ENCODE measurements around the gene SYNE3.

SYNE3 gene

DNA sequence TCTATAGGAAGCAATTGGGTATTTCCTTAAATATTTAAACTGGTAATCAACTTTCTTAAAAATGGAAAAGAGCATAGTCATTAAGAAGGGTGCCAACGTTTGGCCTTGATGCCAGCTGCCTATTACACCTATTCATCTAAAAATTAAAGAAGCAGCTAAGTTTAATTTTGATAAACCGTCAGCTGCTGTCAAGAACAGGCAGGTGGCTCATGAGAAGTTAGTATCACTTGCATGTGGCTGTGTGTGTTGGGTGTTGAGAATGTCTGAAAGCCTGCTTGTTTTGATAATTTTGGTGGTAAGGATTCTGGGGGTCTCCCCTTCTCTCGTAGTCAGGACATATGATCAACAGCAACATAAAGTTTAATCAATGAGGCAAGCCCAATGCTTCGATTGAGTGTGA, 24.9 kb upstream of the SYNE3 start:
- DNase-seq (ENCODE audit: low spot score): no peak

DNA sequence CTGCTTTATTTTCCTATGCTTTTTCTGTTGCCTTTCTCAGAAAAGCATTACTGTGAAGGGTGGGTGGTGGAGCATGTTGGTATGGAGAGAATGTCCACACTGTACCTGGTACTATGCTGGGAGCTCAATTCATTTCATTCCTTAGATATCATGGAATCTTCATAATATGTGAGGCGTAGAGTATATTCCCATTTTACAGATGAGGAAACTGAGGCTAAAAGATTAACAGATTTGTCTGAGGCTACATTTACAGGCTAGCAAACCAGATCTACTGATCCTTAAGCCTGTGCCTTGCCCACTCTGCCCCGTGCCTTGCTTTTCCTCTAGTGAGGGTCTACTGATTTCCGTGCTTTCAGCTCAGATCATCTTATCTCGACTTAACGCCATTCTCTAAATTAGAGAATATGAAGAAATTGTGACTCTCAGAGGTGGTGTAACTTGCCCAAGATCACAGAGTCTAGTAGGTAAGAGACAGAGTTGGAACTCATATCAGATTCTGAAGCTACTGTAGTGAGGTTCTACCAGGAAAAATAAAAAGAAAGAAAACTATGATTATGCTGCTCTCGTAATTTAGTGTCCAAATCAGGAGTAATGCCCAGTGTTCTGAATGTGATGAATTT, 23.9 kb upstream of the SYNE3 start:
- DNase-seq (ENCODE audit: low spot score): no peak

DNA sequence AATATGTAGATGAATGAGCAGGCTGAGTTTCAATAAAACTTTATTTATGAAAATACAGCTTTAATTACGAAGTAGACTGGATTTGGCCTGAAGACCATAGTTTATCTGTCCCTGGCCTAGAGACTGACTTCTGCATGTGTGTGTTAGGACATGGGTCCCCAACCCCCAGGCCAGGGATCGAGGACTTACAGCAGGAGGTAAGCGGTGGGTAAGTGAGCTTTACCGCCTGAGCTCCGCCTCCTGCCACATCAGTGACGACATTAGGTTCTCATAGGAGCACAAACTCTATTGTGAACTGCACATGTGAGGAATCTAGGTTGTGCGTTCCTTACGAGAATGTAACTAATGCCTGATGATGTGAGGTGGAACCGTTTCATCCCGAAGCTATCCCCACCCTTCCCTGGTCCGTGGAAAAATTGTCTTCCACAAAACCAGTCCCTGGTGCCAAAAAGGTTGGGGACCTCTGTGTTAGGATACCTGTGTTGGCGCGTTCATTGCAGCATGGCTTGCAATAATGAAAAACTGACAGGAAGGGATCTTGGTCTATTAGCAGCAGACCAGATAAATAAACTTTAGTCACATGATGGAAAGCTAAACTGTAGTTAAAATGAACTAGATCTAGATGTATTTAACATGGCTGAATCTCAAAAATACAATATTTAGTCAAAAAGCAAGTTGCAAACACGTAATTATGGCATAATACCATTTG, 22.5 kb upstream of the SYNE3 start:
- DNase-seq (ENCODE audit: low spot score): no peak

DNA sequence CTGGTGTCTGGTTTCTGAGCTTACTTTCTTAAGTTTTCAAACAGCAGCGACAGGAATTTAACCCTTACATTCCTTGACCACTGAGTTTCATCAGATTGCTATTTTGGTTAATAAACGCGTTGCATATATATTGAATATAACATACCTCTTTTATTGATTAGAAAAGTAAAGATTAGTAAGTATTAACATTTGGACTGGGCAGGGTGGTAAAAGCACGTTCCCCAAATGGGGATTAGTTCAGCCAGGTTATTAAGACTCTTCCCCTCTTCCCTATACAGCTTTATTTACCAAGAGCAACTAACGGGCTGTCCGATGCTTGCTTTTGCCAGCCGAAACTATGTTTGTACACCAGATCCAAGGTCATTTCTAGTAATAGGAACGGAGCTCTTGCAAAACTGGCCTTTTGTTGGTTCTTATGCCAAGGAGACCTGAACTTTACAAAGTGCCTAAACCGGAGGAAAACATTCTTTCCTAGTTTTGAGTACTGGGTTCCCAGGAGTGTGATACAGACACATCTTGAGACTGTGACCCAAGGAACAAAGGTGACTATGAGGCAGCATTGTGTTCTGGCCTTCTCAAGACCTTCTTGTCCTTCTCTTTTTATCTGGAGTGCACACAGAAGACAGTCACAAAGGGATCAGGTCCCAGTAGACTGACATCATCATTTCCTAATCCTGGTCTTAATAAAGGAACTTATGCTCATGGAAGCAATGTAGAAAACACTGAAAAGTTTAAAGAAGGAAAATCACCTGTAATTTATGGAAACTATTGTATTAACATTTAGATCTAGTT, 21.0 kb upstream of the SYNE3 start:
- DNase-seq (ENCODE audit: low spot score): no peak

DNA sequence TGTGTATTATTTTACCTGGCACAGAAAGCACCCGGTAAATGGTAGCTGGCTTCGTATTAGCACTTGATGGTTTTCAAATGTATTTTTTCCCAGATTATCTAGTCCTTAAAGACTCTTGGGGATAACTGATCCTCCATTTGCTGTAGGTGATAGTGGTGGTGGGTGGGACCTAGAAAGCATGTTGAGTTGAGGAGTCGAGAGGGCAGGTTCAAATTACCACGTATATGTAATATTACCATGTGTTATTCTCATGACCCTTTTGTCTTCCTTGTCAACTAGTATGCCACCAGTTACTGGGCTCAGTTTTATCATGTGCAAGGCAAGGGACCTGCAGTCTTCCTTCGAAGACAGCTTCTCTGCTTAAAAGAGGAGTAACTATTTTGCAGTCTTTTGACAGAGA, 20.2 kb upstream of the SYNE3 start:
- DNase-seq (ENCODE audit: low spot score): no peak

DNA sequence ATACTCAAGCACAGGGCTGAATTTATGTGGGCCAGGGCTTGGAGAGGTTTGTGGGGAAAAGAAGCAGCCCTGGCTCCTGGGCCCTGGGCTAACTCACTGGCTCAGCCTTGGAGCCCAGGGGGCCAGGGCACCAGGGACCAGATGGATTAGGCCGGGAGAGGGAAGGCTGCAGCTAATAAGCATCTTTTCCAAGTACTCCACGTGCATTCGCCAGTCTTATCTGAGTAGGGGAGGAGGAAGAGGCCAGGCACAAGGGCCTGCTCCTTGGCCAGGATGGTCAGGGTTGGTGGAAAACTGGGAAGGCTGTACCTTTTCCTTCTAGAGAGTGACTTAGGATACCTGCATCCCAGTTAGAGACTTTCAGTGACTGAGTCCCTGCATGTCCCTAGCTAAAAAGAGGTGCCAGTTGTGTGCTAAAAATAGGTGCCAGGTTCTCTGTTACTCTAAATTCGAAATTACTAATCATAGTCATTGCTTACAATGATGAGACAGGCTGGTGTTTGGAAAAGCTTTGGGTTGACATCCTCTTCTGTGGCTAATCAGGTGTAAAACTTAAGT, 19.7 kb upstream of the SYNE3 start:
- no peak for DNase-seq (ENCODE audit: low spot score)

DNA sequence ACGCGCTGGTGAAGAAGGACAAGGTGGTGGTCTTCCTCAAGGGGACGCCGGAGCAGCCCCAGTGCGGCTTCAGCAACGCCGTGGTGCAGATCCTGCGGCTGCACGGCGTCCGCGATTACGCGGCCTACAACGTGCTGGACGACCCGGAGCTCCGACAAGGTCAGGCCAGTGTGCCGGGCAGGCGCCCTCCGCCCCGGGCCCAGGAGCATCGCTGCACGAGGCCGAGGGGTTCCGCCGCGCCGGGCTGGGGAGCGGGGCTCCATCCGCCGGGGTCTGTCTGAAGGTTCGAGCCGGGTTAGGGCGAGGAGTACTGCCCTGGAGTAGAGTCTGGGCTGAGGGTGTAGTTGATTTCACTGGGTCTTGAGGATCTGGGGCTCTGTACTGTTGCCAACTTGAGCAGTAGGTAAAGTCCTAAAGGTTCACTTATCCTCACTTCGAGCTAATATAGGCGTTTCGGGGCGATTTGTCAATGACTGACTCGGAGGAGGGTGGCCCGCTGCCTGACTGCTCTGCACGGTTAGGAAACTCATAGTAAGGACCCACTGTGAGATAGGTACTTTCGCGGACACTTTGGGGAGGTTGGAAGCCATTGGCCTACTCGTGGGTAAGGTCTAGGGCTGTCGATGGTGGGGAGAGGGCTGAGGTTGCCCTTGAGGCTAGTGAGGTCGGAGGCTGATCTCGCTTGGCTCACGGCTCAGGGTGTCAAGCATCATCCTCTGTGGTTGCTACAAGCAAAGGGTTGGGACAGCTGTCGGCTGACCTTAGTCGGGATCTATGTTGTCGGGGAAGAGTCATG, 19.0 kb upstream of the SYNE3 start:
- DNase-seq (ENCODE audit: low spot score): no peak

DNA sequence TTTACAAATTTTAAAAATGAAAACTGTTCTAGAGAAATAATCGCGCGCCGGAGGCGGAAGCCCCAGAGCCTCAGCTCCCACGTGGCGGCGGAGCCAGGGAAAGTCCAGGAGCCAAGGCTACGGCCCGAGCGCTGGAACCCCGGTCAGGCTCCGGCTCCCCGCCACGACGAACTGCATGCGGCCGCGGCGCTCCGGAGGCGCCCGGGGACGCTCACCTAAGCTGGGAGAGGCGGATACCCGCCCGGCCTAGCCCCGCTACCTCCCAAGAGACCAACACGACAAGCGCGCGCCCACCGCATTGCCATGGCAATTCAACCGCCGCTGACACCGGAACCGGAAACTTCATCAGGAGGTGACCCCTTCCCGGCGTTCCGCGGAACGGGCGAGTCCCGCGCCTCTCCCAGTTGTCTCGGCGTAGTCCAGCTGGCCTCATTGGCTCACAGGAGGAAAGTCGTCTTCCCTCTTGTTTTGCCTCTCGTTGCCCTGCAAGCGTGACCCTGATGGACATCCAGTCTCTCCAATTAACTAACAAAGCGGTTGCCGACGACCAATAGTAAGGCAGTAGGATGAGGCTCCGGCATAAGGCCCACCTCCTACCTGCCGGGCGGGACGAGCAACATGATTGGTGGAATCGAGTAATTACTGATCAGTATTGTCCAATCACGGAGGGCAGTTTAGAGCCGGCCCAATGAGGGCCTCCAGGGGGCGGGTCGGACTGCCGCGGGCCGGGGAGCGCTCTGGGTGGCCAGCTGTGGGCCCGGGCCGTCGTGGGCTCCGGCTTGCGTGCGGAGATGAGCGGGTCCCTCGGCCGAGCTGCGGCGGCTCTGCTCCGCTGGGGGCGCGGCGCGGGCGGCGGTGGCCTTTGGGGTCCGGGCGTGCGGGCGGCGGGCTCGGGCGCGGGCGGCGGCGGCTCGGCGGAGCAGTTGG, 18.1 kb upstream of the SYNE3 start, which contains the start of gene GLRX5:
TSS of gene GLRX5 (plus strand) at position 752 of the 927 bp plus-strand sequence. CDS start at position 792, 40 bp downstream.
- peak; percentile 100 for DNase-seq (ENCODE audit: low spot score)

DNA sequence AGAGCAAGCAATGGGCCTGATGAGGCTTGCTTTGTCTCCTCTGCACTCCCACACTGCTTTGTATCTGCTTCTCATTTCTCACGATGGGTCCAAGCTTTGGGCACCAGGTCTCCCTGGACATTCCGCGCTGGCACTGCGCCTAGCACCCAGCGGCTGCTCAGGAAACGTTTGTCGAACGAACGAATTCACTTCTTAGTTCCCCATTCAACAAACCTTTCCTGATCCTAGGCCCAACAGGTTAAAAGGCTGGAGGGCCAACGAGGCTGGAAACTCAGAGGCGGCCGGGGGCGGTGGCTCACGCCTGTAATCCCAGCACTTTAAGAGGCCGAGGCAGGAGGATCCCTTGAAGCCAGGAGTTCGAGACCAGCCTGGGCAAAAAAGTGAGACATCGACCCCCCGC, 17.4 kb upstream of the SYNE3 start:
- no peak for DNase-seq (ENCODE audit: low spot score)

DNA sequence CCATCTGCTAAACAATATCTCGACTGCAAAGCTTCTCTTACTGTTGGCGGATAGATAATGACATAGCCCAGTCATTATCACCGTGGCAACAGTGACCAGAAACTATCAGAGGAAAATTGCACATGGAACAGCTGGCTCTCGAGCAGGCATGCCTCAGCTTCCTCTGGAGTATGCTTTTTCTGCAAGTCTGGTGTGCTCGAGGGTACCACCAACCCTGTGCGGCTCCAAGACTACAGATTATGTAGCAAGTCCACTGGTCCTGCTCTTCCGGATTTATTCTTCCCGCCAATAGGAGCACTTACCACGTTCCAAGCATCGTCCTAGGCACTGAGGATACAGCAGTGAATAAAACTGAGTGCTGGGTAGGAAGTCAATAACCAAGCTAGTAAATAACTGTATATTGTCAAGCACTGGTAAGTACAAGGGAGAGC, 17.0 kb upstream of the SYNE3 start:
- no peak for DNase-seq (ENCODE audit: low spot score)

DNA sequence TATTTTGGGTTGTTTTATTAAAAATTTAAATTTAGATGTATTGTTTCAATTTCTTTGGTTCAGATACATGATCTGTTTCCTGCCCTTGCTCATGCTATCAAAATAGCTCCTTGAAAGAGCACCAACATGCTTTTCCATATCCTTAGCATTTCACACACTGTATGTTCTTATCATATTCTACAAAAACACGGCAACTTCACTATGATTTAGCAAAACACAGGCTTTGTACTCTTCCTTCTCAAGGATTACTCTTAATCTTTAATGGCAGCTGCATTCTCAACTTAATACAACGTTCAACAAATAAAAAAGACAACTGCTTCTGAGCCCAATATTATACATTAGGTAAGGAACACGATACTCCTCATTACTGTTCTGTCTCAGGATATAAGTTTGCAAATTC, 15.5 kb upstream of the SYNE3 start:
- DNase-seq (ENCODE audit: low spot score): no peak

DNA sequence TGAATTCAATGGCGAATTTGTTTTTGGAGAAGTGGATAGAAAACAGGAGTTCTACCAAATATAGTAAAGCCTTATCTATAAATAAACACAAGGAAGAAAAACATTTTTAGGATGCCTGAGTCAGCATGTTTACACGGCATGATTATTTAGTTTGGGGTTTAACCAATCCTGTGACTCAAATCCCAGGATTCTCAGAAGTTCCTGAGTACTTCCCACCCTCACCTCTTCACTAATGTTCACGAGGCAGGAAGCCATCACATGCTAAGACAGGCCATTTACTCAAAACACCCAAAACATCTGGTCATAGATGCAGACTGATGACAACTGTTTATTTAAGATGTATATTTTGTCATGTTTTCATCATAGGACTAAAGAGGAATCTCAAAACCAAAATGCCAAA, 15.0 kb upstream of the SYNE3 start:
- no peak for DNase-seq (ENCODE audit: low spot score)

DNA sequence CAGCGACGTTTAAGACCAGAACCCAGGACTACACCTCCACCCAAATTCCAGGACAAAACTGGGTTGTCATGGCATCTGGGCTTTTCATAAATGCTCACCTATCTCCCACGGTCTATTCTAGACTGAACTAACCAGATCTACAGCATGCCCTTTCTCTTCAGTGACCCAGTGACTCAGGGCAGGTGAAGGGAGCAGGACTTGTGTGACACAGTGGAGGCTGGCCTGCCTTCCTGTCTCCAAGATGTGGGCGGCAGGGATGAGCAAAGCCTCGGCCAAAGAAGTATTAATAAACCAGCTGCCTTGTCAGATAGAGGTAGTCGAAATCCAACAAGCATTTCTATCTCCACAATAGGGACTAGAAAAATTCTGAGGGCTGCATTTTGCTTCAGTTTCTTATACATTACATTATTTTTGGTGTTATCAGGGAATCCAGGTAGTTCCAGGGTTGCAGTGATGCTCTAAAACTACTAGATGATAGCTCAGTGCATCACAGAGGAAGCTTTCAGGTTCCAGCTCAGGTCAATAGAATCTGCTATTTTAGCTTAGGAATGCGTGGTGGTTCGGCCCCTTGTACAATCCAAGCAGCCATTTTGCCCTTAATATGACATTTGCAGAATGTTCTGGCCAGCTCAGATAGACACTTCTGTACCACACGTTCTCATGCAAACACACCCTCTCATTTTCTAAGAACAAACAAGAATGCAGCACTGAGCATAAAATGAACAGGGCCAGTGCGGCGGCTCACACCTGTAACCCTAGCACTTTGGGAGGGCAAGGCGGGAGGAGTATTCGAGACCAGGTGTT, 14.2 kb upstream of the SYNE3 start:
- DNase-seq (ENCODE audit: low spot score): no peak

DNA sequence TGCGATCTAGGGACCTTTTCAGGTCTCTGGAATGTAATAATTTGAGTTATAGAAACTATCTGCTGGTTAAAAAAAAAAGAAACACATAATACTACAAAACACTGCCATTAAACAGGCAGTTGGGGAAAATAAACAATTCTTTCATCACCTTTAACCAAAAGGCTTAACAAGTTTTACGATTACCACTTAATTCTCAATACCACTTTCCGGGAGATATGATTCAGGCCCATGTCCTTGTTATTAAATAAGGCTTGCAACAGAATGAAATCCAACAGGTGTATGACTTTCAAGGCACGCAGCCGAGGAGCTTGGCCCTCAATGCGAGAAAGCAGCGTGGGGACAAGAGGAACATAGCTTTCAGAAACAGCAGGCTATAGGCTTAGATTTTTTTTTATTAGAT, 12.8 kb upstream of the SYNE3 start:
- DNase-seq (ENCODE audit: low spot score): no peak

DNA sequence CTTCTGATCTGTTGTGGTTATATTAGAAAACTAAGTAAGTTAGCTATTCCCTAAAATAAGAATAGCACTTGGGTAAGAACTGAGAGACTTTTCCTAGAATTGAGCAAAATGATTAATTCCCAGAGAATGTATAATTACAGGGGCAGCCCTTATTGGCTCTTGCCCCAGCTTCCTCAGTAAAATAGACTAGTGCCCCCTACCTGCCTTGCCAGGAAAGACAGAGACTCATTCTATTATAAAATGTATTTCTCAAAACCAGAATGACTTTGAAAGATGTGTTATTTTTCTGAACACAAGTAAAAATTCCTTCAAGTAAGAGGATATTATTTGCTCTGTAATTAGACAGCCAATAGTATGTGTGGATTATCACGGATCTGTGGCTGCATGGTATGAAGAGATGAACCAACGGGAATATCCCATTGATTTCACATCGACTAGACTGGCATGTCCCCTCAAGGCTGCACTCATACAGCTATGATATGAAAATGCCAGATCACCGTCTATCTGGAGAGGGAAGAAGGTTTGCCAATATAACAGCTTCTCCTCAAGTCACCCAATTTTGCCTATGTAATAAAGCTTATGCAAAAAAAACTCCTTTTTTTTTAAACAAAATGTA, 11.0 kb upstream of the SYNE3 start:
- no peak for DNase-seq (ENCODE audit: low spot score)

DNA sequence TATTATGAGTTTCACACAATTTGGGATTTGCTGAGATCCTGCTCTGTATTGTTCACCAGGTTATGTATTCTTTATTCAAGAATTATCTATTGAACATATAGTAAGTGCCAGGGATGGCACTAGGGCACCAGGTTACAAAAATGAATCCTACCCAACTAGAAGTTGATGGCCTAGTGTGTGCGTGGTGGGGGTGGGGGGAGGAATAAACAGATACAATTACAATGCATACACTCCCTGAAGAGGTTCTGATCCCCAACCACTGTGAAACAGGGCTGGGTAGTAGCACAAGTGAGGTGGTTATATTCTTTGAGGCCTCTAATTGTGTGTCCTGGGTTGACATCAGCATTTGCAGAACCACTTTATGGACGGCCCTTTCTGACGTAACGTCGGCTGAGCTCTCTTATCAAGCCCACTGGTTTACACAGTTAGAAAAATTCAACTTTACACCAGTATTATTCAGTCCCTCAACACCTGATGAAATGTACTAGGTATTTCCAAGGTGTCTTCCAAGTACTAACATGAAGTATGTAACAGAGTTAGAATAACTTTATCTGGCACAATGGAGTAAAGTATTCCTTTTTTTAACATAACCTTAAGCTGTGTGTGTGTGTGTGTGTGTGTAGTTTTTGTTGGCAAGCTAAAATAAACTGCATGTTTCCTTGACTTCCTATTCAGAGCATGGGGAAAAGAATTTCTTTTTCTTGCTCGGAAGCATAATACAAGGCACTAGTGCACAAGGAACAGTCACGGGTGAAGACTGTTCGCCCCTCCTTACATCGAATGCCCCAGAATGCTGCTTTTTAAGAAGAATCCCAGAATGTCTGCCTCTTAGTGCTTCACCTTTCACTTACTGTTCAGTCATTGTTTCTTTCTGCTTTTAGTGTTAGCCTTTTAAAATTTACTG, 10.3 kb upstream of the SYNE3 start:
- DNase-seq (ENCODE audit: low spot score): no peak

DNA sequence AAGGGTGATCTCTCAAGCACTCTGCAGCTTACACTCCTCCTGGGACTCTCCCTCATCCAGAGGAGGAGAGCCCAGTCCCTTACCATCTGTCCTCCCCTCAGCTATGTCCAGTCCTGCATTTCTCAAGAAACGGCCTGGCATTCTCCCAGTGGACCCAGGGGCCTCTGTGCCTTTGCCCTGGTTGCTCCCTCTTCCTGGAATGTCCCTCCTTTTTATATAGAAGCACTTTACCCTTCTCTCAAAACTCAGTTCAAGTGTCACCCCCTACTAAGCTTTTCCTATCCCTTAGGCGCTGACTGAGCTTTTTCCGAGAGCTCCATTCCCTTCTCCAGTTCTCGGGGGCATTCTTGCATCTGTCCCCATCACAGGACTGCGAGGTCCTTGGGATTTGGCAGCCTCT, 9.5 kb upstream of the SYNE3 start:
- DNase-seq (ENCODE audit: low spot score): no peak

DNA sequence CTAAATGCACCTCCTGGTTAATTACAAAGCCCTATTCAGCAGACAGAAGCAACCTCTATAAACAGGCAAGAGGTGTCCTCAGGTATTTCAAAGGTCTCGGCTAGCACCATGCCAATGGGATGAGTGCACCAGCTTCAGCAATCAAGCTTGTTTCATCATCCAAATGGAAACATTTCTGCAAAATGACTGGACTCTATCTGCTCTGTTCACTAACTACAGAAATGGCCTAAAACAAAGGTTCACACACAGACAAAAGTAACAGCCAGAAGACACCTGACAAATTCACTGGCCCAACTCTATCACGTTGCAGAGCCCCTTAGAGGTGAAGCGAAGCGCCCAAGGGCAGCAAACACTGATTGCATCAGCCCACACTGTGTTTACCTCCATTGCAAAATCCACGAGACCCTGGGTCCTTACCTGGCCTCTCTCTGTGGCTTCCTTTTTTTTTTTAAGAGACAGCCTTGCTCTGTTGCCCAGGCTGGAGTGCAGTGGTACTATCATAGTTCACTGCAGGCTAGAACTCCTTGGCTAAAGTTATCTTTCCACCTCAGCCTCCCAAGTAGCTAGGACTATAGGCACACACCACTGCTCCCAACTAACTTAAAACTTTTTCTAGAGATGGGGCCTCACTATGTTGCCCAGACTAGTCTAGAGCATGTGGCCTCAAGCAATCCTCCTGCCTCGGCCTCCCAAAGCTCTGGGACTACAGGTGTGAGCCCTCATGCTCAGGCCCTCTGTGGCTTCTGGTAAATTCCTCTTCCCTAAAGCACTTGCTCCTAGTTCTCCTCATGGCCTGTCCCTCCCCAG, 8.5 kb upstream of the SYNE3 start:
- DNase-seq (ENCODE audit: low spot score): no peak
